Osteoblast (primary cell): ENCODE measurements around the gene S100A1. TPM values are rescaled to one million over a fixed set of nuclear protein-coding genes. Genes with fewer than 3 reads are reported as not detected.

Experiments
- DNase-seq: peaks from one replicate; pipeline ENCODE4 v3.0.0; 2011; ENCODE audit warnings: low spot score, mixed read lengths; ENCODE audit not compliant: insufficient read length; ENCODE audit errors: missing footprints
- H2AFZ ChIP-seq: 2 replicates; pipeline ENCODE4 v1.6.0; 2011; ENCODE audit warnings: mild to moderate bottlenecking, low read length
- H3K27ac ChIP-seq: 2 replicates; pipeline ENCODE4 v1.5.1; 2011; ENCODE audit warnings: mild to moderate bottlenecking, low read depth, low read length, moderate library complexity
- H3K27me3 ChIP-seq: 2 replicates; pipeline ENCODE4 v1.6.0; 2012; ENCODE audit warnings: mild to moderate bottlenecking, control low read depth, inconsistent platforms, low read length, moderate library complexity; ENCODE audit not compliant: insufficient read depth
- H3K36me3 ChIP-seq: 2 replicates; pipeline ENCODE4 v1.5.1; 2011; ENCODE audit warnings: mild to moderate bottlenecking, low read length, control low read depth, moderate library complexity; ENCODE audit not compliant: insufficient read depth
- H3K4me1 ChIP-seq: 2 replicates; pipeline ENCODE4 v1.5.1; 2011; ENCODE audit warnings: mild to moderate bottlenecking, low read length, control low read depth, moderate library complexity; ENCODE audit not compliant: insufficient read depth
- H3K4me2 ChIP-seq: 2 replicates; pipeline ENCODE4 v1.6.0; 2011; ENCODE audit warnings: mild to moderate bottlenecking, low read length; ENCODE audit not compliant: insufficient read depth
- H3K4me3 ChIP-seq: fragments of 200-600 bp; sonication (generic); 3 replicates; pipeline ENCODE4 v1.5.1; 2012; ENCODE audit warnings: mild to moderate bottlenecking, low read length, inconsistent platforms; ENCODE audit not compliant: insufficient read depth
- H3K79me2 ChIP-seq: 2 replicates; pipeline ENCODE4 v1.6.0; 2012; ENCODE audit warnings: mild to moderate bottlenecking, low read length, control low read depth, inconsistent platforms; ENCODE audit not compliant: insufficient read depth
- H3K9me3 ChIP-seq: 2 replicates; pipeline ENCODE4 v1.5.1; 2011; ENCODE audit warnings: low read depth, low read length, control low read depth
- H4K20me1 ChIP-seq: 2 replicates; pipeline ENCODE4 v1.6.0; 2012; ENCODE audit warnings: mild to moderate bottlenecking, low read length, control low read depth; ENCODE audit not compliant: insufficient read depth
- total RNA-seq: library from RNA; depleted of rRNA; stranded (reverse); fragments of >200 nt; gene quantifications from 2 replicates; pipeline ENCODE4 v1.2.3, GENCODE V29; 2012
- TF ChIP-seq, protein P1 (sequence below): IDR thresholded peaks from 2 replicates; pipeline ENCODE4 v1.5.1; 2011; ENCODE audit warnings: mild to moderate bottlenecking, low read depth, low read length, moderate library complexity; ENCODE audit errors: extremely low read depth

S100A1 gene
- total RNA-seq, 1 donor: not detected

GRCh38 chr1:153646672-153647345 lies 18.6 kb downstream of the S100A1 start:
- Histone ChIP-seq H3K79me2 (peaks cover 16% of the 10 kb centered on the region), H3K36me3 (peaks cover 43% of the 10 kb centered on the region), H3K4me1 (no peaks in the 10 kb centered on the region), H3K27ac (no peak overlapping the region), H3K4me3 (no peak overlapping the region), H3K27me3 (no peaks in the 10 kb centered on the region), H3K4me2 (no peak overlapping the region), H4K20me1 (peaks cover 16% of the 10 kb centered on the region), H3K9me3 (no peaks in the 10 kb centered on the region), H2AFZ (no peak overlapping the region)
- peak; percentile 55 for DNase-seq
- TF ChIP-seq, protein P1, sequence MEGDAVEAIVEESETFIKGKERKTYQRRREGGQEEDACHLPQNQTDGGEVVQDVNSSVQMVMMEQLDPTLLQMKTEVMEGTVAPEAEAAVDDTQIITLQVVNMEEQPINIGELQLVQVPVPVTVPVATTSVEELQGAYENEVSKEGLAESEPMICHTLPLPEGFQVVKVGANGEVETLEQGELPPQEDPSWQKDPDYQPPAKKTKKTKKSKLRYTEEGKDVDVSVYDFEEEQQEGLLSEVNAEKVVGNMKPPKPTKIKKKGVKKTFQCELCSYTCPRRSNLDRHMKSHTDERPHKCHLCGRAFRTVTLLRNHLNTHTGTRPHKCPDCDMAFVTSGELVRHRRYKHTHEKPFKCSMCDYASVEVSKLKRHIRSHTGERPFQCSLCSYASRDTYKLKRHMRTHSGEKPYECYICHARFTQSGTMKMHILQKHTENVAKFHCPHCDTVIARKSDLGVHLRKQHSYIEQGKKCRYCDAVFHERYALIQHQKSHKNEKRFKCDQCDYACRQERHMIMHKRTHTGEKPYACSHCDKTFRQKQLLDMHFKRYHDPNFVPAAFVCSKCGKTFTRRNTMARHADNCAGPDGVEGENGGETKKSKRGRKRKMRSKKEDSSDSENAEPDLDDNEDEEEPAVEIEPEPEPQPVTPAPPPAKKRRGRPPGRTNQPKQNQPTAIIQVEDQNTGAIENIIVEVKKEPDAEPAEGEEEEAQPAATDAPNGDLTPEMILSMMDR: no peak

DNA sequence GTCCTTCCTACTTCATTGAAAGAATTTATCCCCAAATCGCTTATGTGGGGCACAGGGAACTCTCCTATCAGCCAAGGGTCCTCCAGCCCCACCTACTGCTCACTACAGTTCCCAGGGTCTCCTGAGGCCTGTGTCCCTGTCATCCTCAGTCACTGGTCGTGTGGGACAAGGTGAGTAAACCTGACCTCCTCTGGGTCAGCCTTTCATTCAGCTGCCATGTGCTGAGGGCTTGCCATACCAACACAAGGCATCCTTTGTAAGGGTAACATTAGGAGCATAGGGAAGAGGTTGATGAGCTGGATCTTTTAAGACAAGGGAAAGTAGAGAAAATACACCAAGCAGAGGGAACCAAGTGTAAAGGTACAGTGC lies 19.1 kb downstream of the S100A1 start:
- Histone ChIP-seq H3K9me3 (no peaks in the 10 kb centered on the region), H3K79me2 (peaks cover 12% of the 10 kb centered on the region), H3K4me3 (no peak overlapping the region), H3K27ac (no peak overlapping the region), H3K4me2 (no peak overlapping the region), H2AFZ (no peak overlapping the region), H3K27me3 (no peaks in the 10 kb centered on the region), H3K36me3 (peaks cover 37% of the 10 kb centered on the region), H3K4me1 (no peaks in the 10 kb centered on the region), H4K20me1 (peaks cover 16% of the 10 kb centered on the region)
- TF ChIP-seq, protein P1: no peak
- DNase-seq: no peak

DNA sequence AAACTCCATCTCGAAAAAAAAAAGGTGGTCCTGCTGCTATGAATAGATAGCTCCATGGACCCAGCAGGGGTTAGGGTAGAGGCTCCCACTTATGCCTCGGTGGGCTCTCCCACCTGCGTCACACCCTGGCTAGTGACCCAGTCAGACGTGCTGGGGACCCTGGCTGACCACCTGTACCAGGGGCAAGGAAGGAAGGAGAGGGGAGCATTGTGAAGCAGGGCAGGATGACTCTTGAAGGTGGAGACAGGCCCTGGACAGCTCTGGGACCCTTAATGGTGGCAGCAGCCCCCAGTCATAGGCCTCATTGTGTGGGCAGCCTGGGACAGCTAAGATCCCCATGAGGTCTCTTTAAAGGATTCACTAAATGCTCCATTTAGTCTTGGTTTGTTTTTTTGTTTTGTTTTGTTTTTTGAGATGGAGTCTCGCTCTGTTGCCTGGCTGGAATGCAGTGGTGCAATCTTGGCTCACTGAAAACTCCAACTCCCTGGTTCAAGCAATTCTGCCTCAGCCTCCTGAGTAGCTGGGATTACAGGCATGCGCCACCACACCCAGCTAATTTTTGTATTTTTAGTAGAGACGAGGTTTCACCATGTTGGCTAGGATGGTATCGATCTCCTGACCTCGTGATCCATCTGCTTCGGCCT lies 19.9 kb downstream of the S100A1 start:
- H4K20me1 ChIP-seq: peaks cover 16% of the 10 kb centered on the region
- peaks cover 7% of the 10 kb centered on the region for H3K4me1 ChIP-seq
- no peak overlapping the region for H2AFZ ChIP-seq
- DNase-seq: peak; percentile 48
- no peaks in the 10 kb centered on the region for H3K27me3 ChIP-seq
- H3K4me3 ChIP-seq: no peak overlapping the region
- TF ChIP-seq, protein P1: no peak
- H3K4me2 ChIP-seq: no peak overlapping the region
- peaks cover 29% of the 10 kb centered on the region for H3K36me3 ChIP-seq
- no peaks in the 10 kb centered on the region for H3K9me3 ChIP-seq
- no peak overlapping the region for H3K27ac ChIP-seq
- peaks cover 6% of the 10 kb centered on the region for H3K79me2 ChIP-seq

- no peaks in the 10 kb centered on the region for H3K9me3 ChIP-seq
- H2AFZ ChIP-seq: no peak overlapping the region
- no peaks in the 10 kb centered on the region for H3K27me3 ChIP-seq
- no peak overlapping the region for H3K27ac ChIP-seq
- peaks cover 9% of the 10 kb centered on the region for H3K4me1 ChIP-seq
- H3K4me2 ChIP-seq: no peak overlapping the region
- DNase-seq: no peak
- peaks cover 18% of the 10 kb centered on the region for H3K36me3 ChIP-seq
- peaks cover 11% of the 10 kb centered on the region for H4K20me1 ChIP-seq
- no peak overlapping the region for H3K4me3 ChIP-seq
- H3K79me2 ChIP-seq: no peaks in the 10 kb centered on the region
- TF ChIP-seq, protein P1: no peak
These were observed 21.1 kb downstream of the S100A1 start for GRCh38 chr1:153649137-153649862.
